GM21619 (cell line): ENCODE results near the gene CD79A.

Experiments used
- ATAC-seq: cut with Tn5 transposase; IDR thresholded peaks from one replicate; pipeline ENCODE4 v1.9.1; 2021; ENCODE audit not compliant: unreplicated experiment

The CD79A gene

DNA sequence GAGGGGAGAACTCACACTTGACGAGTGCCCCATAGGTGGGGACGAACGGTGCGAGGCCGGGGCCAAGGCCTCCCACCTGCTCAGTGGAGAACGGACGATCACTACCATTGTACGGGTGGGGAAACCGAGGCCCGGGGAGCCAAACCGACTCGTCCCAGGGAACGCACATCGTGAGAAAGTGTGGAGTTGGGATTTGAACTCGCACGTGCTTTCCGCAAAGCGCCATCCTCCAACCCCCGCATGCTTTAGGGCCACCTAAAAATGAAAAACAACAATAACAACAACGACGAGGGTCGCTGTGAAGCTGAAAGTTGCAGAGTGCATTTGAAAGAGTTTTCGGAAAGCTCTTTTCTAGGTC is 6.4 kb downstream of the CD79A start:
- no peak for ATAC-seq

DNA sequence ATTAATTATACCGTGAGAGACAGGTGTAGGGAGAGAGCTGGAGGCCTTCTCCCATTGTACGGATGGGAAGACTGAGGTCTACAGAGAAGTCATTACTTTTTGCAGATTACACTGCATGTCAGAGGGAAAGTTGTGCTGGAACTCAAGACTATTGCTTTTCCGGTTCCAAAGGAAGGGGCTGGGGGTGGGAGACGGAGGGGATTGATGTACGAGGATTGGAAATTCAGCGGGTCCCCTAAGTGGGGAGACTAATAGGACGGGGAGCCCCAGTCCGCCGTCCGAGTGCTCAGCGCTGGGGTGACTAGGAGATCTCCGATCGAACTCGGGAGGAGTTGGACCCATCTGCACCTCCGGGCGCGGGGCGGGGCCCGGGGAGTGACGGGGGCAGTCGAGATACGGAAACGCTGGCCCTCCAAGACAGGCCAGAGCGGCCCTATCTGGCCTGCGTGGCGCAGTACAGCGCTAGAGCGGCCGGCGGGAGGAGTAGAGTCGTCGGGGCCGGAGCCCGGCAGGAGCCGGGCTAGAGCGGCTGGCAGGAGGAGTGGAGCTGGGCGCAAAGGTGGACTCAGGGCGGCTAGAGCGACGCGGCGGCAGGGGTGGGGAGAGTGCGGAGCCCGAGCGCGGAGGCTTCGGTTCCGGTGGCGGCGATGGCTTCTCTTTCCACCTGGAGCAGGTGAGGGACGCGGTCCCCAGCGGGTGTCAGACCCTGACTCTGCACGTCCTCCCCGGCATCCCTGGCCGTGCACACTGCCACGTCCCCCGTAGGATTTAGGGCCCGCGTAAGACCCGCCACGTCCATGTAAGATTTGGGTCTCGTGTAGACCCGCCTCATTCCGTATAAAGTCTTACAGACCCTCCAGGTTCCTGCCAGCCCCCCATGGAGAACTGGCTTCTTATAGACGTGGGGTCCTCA is 7.0 kb downstream of the CD79A start:
- peak; percentile 65 for ATAC-seq

DNA sequence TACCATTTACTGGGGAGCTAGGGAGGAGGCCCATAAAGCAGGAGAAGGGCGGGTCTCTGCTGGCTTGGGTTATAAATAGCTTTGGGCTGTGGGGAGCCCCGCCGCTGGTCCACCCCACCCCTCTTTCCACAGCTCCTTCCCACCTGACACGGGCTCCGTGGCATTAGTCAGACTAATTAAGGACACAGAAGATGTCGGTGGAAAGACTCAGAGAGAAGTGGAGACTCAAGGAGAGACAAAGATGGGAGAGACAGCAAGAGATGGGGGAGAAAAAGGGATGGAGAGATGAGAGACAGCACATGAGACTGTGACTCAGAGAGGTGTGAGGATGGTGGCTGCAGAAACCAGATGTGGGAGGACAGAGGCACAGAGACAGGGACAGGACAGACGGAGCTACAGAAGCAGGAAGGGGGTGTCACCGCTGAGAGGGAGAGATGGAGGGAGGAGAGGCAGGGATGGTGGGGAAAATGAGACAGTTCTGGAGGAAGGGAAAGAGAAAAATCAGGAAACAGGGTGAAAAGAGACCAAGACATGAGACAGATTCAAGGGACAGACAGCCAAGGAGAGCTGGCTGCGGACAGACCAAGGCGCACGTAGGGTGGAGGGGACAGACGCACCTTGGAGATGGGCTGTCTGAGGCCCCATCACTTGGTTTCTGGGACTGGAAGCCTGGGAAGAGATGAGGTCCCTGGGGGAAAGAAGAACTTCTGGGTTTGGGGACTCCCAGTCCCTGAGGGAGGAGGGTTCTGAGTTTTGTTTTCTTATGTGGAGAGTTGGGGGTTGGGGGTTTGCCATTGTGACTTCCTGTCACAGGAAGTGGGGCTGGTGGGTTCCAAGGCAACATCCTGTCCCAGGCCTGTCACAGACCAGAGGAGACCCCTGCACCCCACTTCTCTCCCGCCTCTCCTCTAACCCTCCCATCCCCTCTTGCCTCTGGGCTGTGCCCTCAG is 10.0 kb downstream of the CD79A start:
- ATAC-seq: peak; percentile 26

DNA sequence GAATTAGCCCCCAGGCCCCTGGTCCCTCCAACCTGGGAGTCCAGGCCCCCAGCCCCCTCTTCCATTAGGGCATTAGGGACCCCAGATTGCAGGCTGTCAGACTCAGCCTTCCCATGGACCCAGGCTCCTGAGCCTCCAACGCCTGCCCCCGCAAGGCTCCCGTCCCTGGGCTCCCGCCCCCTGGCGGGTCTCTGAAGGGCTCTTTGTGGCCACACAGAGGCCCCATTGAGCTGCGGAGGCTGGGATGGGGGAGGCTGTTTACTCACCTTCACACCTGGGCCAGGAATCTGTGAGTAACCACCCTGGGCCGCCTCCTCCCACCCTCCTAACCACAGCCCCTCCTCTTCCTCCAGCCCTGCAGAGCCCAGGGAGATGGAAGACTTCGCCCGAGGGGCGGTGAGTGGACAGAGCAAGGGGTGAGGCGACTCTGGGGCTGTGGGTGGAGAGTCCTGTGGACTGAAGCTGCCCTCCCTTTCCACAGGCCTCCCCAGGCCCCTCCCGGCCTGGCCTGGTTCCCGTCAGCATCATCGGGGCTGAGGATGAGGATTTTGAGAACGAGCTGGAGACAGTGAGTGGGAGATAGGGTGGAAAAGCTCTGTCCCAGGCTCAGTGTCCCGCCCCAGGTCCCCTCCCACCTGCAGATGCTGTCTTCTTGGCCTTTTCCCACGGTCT is 10.8 kb downstream of the CD79A start:
- no peak for ATAC-seq

DNA sequence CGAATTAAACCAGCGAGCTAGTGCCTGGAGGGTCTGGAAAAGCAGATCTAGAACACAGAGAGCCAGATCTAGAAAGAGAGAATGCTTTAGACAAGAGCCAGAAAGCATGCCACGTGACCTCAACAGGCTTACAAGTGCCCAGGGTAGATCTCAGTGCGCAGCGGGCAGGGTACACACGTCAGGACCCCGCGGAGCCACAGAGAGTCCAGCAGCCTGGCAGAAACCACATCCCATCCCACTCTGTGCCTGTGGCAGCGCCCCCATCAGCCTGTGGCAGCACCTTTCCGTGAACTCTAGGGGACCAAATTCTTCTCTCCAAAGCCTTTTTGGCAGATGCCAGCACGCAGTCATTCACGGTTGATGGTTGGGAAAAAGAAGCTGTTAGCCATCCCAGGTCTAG is 11.8 kb downstream of the CD79A start:
- no peak for ATAC-seq

DNA sequence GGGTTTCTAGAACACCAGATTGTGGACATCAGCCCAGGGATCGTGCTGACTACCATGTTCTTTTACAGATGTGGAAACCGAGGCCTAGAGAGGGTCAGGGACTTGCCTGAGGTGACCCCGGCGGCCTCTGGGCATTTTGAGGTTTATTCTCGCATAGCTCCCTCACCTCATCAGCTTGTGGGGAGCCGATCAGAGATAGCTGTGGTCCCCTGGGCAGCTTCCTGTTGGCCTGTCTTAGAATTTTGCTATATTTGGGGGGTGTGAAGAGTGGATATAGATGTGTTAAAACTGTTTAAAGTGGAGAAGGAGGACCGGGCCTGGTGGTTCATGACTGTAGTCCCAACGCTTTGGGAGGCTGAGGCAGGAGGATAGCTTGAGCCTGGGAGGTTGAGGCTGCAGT is 12.8 kb downstream of the CD79A start:
- ATAC-seq: no peak

DNA sequence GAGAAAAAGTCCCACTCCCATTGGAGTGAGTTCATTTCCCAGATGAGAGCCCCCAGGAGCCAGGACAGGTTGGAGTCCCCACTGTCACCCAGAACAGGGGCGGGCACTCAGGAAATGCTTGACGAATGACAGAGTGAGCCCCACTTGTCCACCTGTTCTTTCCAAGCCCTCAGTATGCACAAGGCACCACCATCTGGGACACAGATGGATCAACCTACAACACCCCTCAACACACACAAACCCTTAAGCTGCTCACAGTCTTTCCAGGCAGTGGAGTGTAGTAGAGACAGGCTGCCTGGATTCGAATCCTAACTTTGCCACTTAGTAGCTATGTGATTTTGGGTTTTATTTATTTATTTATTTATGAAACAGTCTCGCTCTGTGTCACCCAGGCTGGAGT is 13.9 kb downstream of the CD79A start:
- ATAC-seq: no peak

DNA sequence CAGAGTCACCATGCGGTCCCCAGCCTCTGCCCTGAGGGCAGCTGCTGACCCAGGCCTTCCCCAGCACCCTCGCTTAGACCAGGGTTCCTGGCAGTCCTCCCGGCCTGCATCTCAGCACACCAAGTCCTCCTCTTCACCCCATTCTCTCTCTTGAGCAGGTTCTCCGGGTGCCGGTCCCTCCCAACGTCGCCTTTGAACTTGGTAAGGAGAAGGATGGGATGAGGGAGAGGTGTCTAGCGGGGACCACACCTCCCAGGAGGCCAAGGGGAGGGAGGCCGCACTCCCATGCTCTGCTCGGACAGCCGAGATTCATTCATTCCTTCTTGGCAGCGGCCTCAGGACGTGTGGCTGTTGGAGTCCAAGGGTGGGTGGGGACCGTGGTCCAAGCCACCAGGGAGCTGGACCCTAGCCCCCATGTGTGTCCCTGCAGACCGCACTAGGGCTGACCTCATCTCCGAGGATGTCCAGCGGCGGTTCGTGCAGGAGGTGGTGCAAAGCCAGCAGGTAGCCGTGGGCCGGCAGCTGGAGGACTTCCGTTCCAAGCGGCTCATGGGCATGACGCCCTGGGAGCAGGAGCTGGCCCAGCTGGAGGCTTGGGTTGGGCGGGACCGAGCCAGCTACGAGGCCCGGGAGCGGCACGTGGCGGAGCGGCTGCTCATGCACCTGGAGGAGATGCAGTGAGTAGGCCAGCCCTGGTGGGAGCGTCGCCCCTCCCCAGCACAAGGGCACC is 15.3 kb downstream of the CD79A start:
- no peak for ATAC-seq

DNA sequence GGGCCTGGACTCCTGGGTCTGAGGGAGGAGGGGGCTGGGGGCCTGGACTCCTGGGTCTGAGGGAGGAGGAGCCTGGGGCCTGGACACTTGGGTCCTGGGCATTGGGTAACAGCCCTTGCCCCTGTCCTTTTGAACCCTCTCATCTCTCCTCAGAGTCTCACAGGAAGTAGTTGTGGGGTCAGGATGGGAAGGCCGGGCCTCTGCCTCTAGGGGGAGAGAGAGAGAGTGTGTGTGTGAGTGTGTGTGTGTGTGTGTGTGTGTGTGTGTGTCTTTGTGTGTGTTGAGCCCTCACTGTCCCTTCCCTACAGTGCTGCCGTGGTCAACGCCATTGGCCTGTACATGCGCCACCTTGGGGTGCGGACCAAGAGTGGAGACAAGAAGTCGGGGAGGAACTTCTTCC is 16.8 kb downstream of the CD79A start:
- ATAC-seq: no peak

DNA sequence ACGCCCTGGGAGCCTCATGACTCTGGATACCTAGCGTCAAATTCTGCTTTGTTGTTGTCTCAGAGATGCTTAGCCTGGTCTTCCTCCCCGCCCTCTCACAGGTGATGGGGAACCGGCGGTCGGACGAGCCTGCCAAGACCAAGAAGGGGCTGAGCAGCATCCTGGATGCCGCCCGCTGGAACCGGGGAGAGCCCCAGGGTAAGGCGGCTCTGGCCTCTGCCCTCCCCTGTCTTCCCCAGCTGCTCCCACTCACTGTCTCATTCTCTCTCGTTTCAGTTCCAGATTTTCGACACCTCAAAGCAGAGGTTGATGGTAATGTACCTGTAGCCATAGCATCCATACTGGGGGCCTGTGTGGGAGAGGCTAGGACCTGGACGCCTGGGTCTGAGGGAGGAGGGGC is 17.3 kb downstream of the CD79A start:
- no peak for ATAC-seq

DNA sequence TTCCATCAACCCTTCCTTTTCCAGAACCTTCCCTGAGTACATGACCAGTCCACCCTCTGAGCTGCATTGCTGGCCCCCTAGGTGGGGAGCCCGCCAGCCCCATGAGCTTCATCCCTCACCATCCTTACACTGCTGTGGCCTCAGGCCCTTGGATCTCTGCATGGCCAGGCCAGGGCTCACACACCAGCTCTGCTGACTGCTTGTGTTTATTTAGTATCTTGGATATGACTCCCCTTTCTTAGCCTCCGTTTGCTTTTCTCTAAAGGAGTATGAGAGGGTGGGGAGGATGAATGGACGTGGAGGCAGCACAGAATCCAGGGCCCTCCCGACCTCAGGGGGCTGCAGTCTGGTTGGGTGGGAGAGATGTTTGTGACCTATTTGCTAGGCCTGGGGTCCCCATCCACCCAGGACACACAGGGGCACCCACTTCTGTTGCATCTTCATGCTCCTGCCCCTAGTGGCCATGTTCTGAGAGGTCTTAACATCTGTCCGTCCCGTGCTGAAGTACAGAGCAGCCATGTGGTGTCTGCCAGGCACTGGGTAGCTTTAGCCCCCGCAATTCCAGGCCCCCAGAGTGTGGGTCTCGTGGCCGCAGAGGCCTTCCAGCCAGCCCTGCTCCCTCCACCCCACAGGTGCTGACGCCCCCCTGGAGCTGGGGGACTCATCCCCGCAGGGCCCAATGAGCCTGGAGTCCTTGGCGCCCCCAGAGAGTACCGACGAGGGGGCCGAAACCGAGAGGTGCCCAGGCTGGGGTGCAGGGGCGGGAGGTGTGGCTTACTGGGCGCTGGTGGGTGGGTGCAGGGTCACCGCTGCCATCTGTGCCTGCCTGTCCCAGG is 18.9 kb downstream of the CD79A start:
- ATAC-seq: no peak

DNA sequence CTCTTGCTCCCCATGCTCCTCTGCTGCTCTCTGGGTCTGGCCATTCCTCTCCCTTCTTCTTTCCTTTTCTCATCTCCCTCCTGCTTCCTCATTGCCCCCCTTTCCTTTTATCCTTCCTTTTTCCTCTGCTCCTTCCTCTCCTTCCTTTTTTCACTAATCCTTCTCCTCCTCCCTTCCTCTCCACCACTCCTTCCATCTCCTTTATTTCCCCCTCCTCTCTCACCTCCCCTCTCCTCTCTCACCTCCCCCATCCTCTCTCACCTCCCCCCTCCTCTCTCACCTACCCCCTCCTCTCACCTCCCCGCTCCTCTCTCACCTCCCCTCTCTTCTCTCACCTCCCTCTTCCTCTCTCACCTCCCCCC is 19.5 kb downstream of the CD79A start:
- ATAC-seq: no peak

DNA sequence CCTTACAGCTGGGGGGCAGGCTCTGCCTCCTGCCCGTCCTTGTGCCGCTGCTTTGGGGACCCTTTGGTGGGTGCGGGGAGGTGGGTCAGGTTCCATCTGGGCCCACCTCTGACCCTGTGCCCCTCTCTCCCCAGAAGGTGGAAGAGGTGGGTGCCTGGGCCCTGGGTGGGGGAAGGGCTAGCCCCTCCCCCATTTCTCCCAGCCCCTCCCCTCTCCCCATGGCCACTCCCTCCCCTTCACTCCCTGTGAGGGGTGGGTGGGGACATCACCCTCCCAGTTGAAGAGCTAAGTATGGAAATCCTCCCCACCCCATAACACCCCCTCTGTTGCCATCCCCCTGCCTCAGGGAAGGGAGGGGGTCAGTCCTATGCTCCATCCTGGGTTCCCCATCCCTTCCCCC is 20.1 kb downstream of the CD79A start:
- no peak for ATAC-seq

DNA sequence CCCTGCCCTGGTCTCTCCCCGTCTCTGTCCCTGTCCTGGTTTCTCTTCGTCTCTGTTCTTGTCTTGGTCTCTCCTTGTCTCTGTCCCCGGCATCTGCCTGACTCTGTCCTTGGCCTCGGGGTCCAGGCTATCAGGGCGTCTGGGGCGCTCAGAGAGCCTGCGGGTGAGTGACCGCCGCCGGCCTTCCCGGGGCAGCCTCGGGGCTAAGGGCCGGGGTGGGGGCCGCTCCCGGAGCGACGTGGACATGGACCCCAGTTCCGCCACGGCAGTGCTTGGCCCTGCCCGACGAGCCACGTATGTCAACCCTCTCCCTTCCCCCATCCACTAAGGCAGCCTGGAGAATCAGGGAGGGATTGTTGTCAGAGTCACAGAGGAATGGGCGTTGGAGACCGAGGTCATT is 20.7 kb downstream of the CD79A start:
- ATAC-seq: no peak

DNA sequence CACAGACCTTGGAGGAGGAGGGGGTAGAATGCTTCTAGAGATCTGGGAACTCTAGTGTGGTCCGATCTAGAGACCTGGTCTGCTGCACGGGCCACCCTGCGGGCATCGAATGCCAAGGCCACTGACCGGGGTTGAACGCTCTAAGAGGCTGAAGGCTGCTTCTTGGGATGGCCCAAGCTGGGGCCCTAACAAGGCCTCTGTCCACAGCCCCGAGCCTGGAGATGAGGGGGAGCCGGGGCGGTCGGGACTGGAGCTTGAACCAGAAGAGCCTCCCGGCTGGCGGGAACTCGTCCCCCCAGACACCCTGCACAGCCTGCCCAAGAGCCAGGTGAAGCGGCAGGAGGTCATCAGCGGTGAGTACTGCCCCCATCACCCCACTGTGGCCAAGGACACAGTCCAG is 21.2 kb downstream of the CD79A start:
- ATAC-seq: no peak

DNA sequence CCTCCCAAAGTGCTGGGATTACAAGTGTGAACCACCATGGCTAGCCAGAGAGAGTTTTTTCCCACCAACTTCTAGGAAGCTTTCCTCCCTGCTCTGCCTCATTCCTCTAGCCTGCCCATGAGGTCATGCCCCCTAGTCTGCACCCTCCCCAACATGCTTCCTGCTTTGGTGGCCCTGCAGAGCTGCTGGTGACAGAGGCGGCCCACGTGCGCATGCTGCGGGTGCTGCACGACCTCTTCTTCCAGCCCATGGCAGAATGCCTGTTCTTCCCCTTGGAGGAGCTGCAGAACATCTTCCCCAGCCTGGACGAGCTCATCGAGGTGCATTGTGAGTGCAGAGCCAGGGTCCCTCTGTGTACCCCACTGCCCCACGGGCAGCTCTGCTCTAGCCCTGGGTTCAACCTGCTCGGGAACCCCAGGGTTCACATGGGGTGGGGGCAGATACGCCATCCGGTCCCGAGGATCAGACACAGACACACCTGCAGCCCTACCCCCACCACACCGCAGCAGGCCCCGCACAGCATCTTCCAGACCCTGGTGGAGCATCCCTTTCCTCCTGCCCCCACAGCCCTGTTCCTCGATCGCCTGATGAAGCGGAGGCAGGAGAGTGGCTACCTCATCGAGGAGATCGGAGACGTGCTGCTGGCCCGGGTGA is 24.8 kb downstream of the CD79A start:
- ATAC-seq: no peak

DNA sequence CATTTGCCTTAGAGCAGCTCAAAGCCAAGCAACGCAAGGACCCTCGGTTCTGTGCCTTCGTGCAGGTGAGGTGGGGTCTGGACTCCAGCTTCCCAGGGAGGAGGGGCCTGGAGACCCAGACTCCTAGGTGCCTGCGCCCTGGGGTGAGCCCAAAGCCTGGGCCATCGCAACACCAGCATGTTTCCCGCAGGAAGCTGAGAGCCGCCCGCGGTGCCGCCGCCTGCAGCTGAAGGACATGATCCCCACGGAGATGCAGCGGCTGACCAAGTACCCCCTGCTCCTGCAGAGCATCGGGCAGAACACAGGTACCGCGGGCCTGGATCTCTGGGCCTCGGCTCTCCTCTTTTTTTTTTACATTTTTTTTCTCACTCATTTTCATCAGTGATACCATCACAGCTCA is 25.5 kb downstream of the CD79A start:
- no peak for ATAC-seq

DNA sequence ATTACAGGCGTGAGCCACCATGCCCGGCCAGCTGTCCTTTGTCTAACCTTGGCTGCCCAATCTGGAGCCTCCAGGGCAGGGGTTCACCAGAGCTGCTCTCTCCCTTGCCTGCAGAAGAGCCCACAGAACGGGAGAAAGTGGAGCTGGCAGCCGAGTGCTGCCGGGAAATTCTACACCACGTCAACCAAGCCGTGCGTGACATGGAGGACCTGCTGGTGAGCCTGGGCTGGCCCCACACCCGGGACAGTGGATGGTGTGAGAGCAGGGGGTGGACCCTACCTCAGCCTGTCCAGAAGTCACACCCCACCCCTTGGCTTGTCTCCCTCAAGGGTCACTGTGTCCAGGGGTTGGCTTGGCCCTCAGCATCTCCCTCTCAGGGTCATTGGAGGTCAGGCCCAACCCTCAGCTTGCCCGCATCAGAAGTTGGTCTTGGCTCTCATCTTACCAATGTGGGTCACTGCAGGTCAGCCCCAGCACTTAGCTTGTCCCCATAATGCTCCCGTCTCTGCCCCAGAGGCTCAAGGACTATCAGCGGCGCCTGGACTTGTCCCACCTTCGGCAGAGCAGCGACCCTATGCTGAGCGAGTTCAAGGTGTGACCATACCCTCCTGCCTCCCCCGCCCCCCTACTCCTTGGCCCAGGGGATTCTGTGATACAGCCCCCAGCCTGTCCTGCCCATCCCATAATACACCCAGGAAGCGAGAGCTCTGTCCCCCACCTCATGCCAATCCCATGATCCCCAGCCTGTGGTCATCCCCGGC is 26.3 kb downstream of the CD79A start:
- ATAC-seq: no peak
